NCI-H82 (cell line): ENCODE results near the gene PDF.
"Not testable (repeated sequence)": the region's sequence is repeated elsewhere in the genome, so short reads cannot be mapped to it uniquely, and the experiment has no call there.

Experiments
- DNase-seq: peaks from one replicate; lab custom pipeline; 2025; lab: John Stamatoyannopoulos, UW

Gene PDF

DNA sequence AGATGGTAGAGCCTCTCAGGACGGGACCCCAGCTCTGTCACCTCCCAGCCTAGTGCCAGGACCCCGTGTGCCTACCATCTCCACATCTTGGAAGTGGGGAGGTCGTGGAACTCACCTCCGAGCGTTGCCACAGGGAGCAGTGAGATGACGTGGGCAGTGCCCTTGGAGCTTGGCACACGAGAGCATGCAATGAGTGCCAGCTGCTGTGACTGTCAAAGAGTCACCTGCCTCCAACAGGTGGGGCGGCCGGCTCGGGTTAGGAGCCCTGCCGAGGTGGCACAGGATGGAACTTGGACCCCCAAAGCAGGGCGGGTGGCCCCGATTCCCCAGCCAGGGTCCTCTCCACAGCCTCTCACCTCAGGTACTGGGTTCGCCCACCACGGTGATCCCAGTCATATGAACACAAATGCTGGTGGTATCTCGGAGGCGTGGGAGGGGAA is 13.8 kb downstream of the PDF start:
- DNase-seq = no peak

DNA sequence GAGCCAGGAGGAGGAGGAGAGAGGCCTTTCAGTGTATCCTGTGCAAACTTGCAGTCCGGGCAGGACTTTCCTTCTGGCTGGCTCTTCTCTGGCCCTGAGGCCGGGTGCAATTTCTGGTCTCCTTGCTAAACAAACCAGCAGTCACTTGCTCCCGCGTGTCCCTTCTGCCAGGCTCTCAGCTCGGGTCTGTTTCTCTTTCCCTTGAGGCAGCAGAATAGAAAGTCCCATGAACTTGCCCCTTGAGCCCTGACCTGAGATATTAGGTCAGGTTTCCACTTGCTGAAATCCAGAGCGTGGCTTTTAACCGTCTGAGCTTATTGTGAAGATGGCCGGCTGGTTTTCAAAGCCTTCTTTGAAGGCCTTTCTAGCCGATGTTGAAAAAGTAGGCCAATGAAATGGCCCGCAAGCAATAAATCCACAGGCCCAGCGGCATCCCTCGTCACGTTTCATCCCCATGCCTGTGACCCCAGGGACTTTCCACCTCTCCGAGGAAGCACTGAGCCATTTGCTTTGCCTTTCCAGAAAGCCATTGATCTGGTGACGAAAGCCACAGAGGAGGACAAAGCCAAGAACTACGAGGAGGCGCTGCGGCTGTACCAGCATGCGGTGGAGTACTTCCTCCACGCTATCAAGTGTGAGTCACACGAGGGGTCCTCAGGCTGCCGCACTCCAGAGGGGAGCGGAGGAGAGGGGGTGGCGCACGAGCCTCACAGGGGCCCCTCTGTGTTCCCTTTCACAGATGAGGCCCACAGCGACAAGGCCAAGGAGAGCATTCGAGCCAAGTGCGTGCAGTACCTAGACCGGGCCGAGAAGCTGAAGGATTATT is 14.7 kb downstream of the PDF start:
- DNase-seq = no peak

DNA sequence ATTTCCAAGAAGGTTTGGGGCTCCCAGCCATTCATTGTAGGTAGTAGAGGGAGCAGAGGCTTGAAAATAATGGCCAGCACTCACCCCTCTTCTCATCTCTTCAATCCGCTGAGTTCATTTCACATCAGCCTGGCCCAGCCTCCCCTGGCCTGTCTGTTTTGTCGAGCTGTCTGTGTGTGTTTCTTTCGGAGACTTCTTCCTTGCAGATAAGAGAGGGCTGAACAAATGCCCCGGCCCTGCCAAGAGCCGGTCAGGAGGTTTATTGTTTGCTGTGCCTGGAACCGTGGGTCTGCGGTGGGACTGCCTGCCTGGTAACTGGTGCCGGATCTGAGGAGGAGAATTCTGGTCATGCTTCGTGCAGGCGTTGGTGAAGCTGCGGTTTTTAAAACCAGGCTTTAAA is 15.9 kb downstream of the PDF start:
- DNase-seq = no peak

DNA sequence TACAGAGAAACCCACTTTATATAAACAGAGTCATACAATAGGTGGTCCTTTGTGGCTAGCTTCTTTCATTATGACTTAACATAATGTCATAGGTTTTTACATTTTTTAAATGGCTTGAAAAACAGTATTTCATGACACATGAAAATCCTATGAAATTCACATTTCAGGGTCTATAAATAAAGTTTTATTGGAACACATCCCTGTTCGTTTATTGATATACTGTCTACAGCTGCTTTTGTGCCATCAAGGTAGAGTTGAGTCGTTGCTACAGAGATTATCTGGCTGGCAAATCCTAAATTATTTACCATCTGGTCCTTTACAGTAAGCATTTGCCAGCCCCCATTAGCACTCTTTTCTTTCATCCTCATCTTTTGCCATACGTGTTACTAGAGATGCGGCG is 16.9 kb downstream of the PDF start:
- peak; percentile 49 for DNase-seq

DNA sequence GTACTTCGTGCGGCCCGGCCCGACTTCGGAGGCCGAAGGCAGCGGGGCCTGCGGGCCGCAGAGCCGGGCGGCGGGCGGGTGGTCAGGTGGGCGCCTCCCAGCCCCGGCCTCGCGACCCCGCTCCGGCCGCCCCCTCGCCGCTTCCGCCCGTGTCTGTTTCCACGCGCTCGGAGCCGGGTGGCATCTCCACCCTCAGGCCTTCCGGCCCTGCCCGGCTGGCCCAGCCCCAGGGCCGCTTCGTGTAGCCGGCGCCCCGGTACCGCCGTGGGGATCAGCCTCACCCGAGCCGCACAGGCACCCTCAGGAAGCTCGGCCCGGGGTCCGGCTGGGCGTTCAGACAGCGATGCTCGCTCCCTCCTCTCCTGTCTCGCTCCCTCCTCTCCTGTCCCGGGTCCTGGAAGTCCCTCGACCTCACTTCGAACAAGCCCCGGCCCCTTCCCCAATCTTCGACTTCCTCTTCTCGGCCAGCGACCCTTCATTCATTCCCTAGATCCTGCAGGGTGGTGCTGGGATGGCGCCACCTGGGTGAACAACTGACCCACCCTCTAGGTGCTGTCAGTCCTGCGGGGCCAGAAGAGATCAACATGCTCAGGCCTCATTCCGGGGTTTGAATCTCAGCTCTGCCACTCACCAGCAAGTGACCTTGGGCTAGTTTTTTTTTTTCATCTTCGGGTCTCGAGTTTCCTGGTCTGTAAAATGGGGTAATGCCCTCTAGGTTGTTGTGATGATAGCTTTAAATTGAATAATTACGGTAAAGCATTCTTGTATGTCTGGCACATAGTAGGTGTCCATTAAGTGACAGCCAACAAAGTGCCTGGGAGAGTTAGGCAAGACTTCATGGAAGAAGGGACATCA is 18.6 kb downstream of the PDF start:
- peak; percentile 53 for DNase-seq

DNA sequence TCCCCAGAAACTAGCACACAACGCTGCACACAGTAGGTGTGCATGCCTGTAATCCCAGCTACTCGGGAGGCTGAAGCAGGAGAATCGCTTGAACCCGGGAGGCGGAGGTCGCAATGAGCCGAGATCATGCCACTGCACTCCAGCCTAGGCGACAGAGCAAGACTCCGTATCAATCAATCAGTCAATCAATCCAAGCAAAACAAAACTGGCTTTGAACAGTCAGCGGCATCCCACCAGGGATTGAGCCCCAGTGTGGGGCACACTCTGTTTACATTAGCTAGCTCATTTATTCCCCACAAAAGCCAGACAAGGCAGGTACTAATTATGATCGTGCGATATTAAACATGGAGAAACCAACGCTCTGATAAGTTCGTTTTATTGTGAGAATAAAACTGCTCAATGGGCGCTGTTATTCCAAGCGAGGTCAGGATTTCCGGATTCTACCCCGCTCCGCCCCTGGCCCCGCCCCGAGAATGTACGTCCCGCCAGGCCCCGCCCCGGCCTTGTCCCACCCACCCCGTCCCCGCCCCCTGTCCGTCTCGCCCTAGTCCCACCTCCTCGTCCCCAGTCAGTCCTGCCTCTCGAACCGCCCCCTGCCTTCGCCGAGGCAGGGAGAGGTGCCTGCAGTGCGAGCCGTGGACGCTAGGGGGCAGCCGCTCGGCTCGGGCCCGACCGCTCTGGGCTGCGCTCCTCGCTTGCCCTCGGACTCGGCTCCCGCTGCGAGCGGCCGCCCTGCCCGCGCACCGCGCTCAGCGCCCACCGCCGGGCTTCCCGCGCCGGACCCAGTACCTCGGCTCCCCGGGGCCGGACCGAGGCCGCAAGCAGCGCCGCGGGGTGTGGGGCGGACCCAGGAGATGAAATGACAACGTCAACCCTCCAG is 19.5 kb downstream of the PDF start, which contains the start of gene VPS4A:
Gene VPS4A (plus strand): TSS at position 698 of the 880 bp plus-strand sequence. CDS start 162 bp downstream, at position 860.
- peak; percentile 96 for DNase-seq

DNA sequence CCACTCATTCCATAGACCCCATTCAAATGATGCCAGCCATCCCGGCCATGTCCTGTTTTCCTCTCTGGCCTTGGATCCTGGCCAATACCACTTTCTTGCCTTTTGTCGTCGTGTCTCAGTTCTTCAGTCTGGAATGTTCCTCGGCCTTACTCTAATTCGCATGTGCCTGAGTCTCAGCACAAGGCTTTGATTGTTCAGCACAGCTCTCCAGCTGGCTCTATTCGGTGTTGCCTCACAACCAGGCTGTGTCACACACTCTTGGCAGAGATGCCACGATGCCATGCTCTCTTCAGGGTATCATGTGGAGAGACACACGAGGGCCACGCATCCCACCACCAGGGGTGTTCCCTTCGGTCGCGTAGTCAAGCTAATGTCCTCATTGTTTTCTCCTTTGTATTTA is 21.1 kb downstream of the PDF start:
- DNase-seq = no peak

DNA sequence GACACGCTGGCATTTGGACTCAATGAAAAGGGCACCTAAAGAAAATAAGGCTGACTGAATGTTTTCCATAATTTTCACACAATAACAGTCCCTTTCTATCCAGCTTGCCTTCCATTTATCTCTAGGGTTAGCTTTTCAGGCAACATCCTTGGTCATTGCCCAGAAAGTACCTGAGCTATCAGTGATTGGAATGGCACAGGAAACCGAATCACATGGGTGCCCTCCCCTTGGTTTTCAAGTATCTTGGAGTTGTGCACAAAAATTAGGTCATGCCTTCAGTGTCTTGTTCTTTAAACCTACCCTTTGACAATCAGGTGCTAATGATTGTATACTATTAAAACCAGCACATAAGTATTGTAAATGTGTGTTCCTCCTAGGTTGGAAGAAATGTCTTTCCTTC is 22.5 kb downstream of the PDF start:
- DNase-seq = no peak

DNA sequence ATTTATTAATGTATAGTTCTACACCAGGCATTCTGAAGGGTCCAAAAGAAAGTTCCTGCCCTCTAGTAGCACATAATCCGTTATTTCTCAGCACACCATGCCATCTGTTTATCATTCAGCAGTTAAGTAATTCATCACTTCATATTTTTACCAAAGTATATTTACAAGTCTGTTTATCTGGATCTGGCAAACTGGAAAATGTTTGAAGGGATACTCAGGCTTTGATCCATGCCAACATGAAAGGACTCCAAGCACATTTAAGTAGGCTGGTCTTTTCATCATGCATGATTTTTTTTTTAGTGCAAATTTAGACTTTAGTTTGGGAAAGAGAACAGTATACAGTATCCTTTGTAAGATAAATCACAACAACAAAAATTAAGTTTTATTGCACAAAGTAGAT is 23.3 kb downstream of the PDF start:
- no peak for DNase-seq

DNA sequence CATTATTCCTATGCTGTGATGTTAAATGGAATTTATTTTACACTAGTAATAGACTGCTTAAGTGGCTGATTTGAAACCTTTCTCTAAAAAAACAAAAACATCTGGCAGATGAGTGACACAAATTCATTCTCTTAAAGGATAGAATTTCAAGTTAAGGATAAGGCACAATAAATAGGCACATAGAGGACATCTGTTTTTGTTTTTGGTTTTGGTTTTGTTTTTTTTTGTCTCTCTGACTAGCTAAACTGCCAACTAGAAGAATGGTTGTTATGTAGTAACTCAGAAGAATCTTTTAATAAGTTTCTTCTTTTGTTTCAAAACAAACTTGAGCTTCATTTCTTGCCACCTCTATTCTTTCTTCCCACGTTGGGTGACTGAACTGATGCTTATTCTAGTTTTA is 24.4 kb downstream of the PDF start:
- no peak for DNase-seq

DNA sequence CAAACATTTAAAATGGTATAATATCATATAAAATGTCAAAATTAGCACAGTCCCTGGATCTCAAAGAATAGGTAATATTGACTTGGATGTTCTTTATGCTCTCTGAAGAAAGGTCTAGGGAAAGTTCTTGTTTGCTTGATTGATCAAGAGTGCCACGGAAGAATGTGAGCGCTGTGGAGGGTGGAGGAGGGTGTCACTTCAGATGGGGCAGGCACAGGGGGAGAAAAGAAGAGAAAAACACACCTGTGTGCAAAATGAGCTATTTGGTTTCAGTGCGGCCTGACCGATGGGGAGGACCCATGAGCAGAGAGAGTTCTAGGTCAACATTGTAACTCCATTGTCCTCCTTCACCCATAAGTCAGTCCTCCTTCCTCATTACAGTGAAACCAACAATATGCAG is 28.1 kb downstream of the PDF start:
- no peak for DNase-seq

DNA sequence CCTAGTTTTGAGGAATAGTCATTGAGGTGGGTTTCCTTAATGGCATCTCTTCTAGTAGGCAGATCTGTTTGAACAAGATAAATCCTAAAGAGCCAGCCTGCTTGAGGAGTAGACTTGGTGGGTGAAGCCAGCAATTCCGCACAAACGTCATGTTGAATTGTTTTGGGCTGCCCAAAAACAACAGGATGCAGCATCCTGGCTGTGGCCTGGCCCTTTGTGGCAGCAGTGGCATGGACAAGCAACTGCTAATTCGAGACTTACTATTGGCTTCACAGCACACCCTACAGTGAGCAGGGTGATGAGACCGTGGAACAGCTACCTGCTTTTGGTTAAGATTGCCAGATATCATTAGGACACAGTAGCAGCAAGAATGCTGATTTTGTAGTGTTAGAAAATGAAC is 28.5 kb downstream of the PDF start:
- DNase-seq = no peak

DNA sequence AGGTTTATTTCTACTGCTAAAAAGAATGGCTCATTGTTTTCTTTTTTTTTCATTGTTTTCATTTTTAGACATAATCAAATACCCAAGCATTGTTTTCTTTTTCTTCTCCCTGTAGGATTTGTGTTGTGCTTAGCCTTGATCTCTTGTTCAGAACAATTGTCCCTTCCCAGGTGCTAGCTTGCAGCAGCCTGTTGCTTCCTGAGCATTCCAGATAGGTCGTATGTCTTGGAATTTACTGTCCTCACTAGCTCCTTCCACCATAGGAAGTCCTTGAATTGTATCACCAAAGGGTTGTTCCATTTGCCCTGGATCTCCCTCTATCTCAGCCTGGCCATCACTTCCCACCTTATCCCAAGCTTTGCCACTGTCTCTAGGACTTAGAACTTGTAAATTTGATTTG is 29.2 kb downstream of the PDF start:
- DNase-seq = no peak

DNA sequence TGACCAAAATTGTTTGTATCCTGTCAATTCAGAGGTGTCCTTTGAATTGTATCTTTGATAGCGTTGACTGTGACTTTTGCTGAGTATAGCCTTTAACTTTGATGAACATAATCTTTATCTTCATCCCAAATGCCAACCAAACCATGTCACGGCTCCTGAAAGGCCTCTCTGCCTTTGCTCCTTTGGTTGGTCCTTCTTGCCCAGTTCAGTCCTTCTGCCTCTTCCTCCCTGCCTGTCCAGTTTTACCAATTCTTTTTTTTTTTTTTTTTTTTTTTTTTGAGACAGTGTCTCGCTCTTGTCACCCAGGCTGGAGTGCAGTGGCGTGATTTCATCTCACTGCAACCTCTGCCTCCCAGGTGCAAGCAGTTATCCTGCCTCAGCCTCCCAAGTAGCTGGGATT is 32.1 kb downstream of the PDF start:
- no peak for DNase-seq

DNA sequence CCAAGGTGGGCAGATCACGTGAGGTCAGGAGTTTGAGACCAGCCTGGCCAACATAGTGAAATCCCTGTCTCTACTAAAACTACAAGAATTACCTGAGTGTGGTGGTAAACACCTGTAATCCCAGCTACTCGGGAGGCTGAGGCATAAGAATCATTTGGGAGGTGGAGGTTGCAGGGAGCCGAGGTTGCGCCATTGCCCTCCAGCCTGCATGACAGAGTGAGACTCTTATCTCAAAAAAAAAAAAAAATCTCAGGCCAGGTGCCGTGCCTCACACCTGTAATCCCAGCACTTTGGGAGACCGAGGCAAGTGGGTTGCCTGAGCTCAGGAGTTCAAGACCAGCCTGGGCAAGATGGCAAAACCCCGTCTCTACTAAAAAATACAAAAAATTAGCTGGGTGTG is 33.6 kb downstream of the PDF start:
- not testable (repeated sequence) for DNase-seq

DNA sequence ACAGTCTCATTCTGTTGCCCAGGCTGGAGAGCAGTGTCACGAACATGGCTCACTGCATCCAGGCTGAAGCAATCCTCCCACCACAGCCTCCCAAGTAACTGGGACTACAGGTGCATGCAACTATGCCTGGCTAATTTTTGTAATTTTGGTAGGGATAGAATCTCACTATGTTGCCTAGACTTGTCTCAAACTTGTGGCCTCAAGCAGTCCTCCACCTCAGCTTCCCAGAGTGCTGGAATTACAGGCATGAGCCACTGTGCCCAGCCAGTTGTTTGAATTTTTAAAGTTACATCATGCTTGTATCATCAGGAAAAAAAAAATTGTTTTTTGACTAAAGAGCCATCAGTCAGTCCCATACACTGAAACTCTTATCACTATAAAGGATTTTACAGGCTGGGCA is 36.3 kb downstream of the PDF start:
- DNase-seq = no peak

DNA sequence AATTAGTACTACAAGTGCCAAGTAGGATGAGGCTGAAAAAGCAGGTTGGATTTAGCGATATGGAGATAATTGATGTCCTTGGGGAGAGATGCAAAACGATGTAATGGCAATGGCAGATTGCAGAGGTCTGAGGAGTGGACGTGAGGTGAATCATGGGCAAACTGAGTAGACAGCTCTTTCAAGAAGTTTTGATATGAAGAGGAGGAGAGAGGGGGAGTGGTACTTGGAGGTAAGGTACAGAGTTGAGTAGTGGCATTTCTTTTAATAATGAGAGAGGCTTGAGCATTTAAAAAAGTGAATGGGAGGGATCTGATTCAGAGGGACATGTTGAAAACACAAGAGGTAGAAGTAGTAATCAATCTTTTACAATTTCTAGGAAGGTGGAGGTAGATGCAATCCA is 37.0 kb downstream of the PDF start:
- no peak for DNase-seq

DNA sequence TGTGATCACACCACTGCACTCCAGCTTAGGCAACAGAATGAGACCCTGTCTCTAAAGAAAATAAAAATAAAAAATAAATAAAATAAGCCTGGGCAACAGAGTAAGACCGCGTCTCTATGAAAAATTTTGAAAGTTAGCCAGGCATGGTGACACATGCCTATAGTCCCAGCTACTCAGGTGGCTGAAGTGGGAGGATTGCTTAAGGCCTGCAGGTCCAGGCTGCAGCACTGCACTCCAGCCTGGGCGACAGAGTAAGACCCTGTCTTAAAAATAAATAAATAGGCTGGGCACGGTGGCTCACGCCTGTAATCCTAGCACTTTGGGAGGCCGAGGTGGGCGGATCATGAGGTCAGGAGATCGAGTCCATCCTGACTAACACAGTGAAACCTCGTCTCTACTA is 38.7 kb downstream of the PDF start:
- DNase-seq = not testable (repeated sequence)

DNA sequence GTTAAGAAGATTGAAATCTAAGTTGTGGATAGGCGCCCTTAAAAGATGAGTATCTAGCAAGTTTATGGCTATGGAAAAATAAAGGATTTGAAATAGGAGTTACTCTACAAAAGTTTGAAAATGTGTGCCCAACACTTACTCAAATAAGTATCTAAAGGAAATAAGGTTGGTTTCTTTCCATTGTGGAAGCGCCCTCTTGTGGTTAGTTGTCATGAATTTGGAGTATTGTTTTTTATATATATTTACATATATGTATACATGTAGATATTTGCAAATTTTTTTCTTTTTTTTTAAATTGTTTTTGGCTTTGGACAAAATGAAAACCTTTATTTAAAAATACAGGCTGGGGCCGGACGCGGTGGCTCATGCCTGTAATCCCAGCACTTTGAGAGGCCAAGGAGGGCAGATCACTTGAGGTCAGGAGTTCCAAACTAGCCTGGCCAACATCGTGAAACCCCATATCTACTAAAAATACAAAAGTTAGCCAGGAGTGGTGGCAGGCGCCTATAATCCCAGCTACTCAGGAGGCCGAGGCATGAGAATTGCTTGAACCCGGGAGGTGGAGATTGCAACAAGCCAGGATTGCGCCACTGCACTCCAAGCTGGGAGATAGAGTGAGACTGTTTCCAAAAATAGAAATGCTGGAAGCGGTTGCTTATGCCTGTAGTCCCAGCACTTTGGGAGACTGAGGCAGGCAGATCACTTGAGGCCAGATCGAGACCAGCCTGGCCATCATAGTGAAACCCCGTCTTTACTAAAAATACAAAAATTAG is 43.3 kb downstream of the PDF start:
- peak; percentile 55 for DNase-seq

DNA sequence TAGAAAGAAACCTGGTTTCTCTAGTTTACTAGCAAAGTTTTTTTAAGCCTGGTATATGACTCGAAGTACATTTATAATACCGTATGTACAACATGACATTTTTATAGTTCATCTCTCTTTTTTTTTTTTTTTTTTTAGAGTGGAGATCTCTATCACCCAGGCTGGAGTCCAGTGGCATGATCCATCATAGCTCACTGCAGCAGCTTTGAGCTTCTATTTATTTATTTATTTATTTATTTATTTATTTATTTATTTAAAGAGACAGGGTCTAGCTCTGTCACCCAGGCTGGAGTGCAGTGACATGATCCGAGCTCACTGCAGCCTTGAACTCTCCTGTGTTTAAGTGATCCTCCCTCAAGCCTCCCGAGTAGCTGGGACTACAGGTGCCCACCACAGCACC is 45.1 kb downstream of the PDF start:
- no peak for DNase-seq

DNA sequence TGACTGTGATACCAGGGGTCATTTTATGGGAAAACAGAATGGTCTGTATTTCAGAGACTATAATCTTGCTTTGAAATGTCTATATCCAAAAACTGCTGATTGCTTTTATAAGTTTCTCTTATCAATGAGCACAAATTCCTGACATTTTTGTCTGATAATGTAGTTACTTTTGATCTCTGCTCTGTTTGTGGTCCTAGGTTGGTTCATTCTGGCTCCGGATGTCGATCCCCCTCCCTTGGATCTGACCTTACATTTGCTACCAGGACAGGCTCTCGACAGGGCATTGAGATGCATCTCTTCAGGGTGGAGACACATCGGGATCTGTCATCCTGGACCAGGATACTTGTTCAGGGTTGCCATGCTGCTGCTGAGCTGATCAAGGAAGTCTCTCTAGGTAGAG is 46.5 kb downstream of the PDF start:
- no peak for DNase-seq
